Adrenal gland (tissue), 12 donors: ENCODE data around the gene ACAP3. TPM values are rescaled to one million over a fixed set of nuclear protein-coding genes. Genes with fewer than 3 reads are reported as not detected.
A peak's percentile ranks its signal among the peaks of the same experiment; 100 is the strongest.

Experiments used
- DNase-seq, 7 donors: peaks; one replicate each; pipeline ENCODE4 v3.0.0-alpha.2; 2019 to 2020
- H3K27ac ChIP-seq, 5 donors: fragments of 200-600 bp; sonication (generic) in 4 of 5; 1 replicate in 3 of 5; 2 replicates in 2 of 5; pipeline versions ENCODE4 v1.5.1 to v1.8.0; 2016 to 2020; ENCODE audit warnings: mild to moderate bottlenecking in 1 of 5
- H3K27me3 ChIP-seq: fragments of 200-600 bp; 2 replicates; pipeline ENCODE4 v1.8.0; 2021
- H3K36me3 ChIP-seq, 2 donors: fragments of 200-600 bp; replicated peaks in 1 of 2; 1 replicate in 1 of 2; 2 replicates in 1 of 2; pipeline versions ENCODE4 v1.5.1 to v1.8.0; 2018 to 2022
- H3K4me1 ChIP-seq, 2 donors: fragments of 200-600 bp; replicated peaks in 1 of 2; 1 replicate in 1 of 2; 2 replicates in 1 of 2; pipeline versions ENCODE4 v1.5.1 to v1.8.0; 2018 to 2021
- H3K4me3 ChIP-seq, 4 donors: fragments of 200-600 bp; sonication (generic) in 3 of 4; one replicate each; pipeline ENCODE4 v1.5.1; 2016 to 2018
- H3K9me3 ChIP-seq, 3 donors: fragments of 200-600 bp; sonication (generic) in 1 of 3; replicated peaks in 1 of 3; 1 replicate in 2 of 3; 2 replicates in 1 of 3; pipeline versions ENCODE4 v1.5.1 to v1.8.0; 2016 to 2021
- CTCF ChIP-seq, 6 experiments: fragments of 450-650 bp in 4 of 6; fragments of 200-600 bp in 2 of 6; sonication (generic) in 1 of 6; IDR thresholded peaks; 1 replicate in 5 of 6; 2 replicates in 1 of 6; pipeline versions ENCODE4 v1.5.1 to v1.8.0; 2016 to 2021; ENCODE audit warnings: antibody characterized with exemption in 6 of 6, mild to moderate bottlenecking in 2 of 6, moderate library complexity in 1 of 6
- POLR2A ChIP-seq, 2 donors: fragments of 450-650 bp; IDR thresholded peaks; one replicate each; pipeline ENCODE4 v1.6.1; 2017; ENCODE audit warnings: antibody characterized with exemption in 2 of 2, mild to moderate bottlenecking in 2 of 2, moderate library complexity in 1 of 2
- WGBS, 4 donors: extraction: QIAGEN DNeasy Blood & Tissue Kit in 2 of 4; methylation state at CpG; one replicate each; pipeline versions ENCODE4 v1.1.5 to v1.1.7; 2013 to 2017; 5-methylcytosine and 5-hydroxymethylcytosine counted together
- intact Hi-C, 2 donors: fragments of 100-400 bp; cut with DNase I; formaldehyde crosslinking; loops; one replicate each; pipeline versions ENCODE4 v1.14.1 to v1.15.0; 2022 to 2023
- polyA plus RNA-seq, 3 donors: library from polyadenylated mRNA; stranded (reverse); fragments of 200-250 nt in 2 of 3; fragments of 350-450 nt in 1 of 3; fragmentation: Illumina TruSeq in 1 of 3; extraction: RNeasy Lipid Tissue Mini Kit (QIAGEN cat#74804) in 1 of 3; gene quantifications; one replicate each; pipeline ENCODE4 v1.2.3, GENCODE V29; 2013 to 2014
- total RNA-seq, 9 donors: library from RNA; depleted of rRNA in 4 of 9; stranded (reverse); fragments of >200 nt in 4 of 9; fragments of 120-200 nt in 1 of 9; fragmentation: NEBNext Ultra II Directional in 1 of 9; extraction: Animal tissue kit (Norgen Biotek cat#: 25700) in 1 of 9; gene quantifications; one replicate each; pipeline versions ENCODE4 v1.1.0 to v1.2.4, GENCODE V29; 2013 to 2023
- donor health status: healthy with polysubstance abuse.
- donor health status: Bipolar disorder and iron deficiency.
- donor health status: DM: yes; HTN: yes; CAD: no.
- donor health status: DM: no; HTN: no; CAD: no.
- donor health status: DM: no; HTN: no; CAD: no.
- donor health status: DM: yes; HTN: yes; CAD: no.

The ACAP3 gene
- total and polyA plus RNA-seq, 12 donors: 5.0 to 385 (median 40.8) TPM

GRCh38 chr1:1325288-1326074, 17.8 kb upstream of the ACAP3 start:
- Histone ChIP-seq H3K27ac (peak overlapping the region; percentile 43 to 89 (median 76)), H3K36me3 (peaks cover 0 to 21% of the 10 kb centered on the region in 2 donors), H3K27me3 (no peaks in the 10 kb centered on the region), H3K4me1 (peaks cover 6 to 34% of the 10 kb centered on the region in 2 donors), H3K9me3 (no peaks in the 10 kb centered on the region), H3K4me3 (peak overlapping the region; percentile 71 to 84 (median 80))
- intact Hi-C loops: no loop called here
- peak in 6 of 7 donors; percentile 63 to 84 (median 79) for DNase-seq
- WGBS, 4 donors: 5 to 40% (median 30%) methylated on average over 7 to 16 of the region's 16 CpGs
- TF ChIP-seq CTCF (IDR thresholded peaks at IDR 0.05): no peak
- TF ChIP-seq POLR2A (IDR thresholded peaks at IDR 0.05): no peak

GRCh38 chr1:1324524-1325287, 17.0 kb upstream of the ACAP3 start, which contains the start of the genes CPTP and INTS11:
Gene CPTP (plus strand): TSS chr1:1324802. CDS start chr1:1326911, 2,109 bp downstream.
Gene INTS11 (minus strand): TSS chr1:1324660. CDS start chr1:1324608, 52 bp downstream.
- intact Hi-C loops: no loop called here
- Histone ChIP-seq H3K9me3 (no peaks in the 10 kb centered on the region), H3K4me1 (peaks cover 6 to 33% of the 10 kb centered on the region in 2 donors), H3K4me3 (peak within 1 kb of the TSS; percentile 71 to 84 (median 80)), H3K36me3 (peaks cover 0 to 27% of the 10 kb centered on the region in 2 donors), H3K27me3 (no peaks in the 10 kb centered on the region), H3K27ac (peak within 1 kb of the TSS; percentile 43 to 89 (median 76))
- TF ChIP-seq CTCF (IDR thresholded peaks at IDR 0.05) (no peak), POLR2A (IDR thresholded peaks at IDR 0.05) (peak; percentile 35 to 73)
- peak; percentile 94 to 97 (median 96) for DNase-seq
- WGBS, 4 donors: 0 to 1% (median 1%) methylated on average over 1 to 84 of the region's 84 CpGs; no CpG with 5 or more reads in 1 of the 4 donors

GRCh38 chr1:1324084-1324523, 16.4 kb upstream of the ACAP3 start:
- peak overlapping the region in 3 of 4 donors; percentile 49 to 84 (median 81) for H3K4me3 ChIP-seq
- 0 to 1% (median 0%) methylated on average over 11 to 41 of the region's 41 CpGs for WGBS, 4 donors
- no peaks in the 10 kb centered on the region for H3K27me3 ChIP-seq
- intact Hi-C loops: no loop called here
- H3K36me3 ChIP-seq: peaks cover 0 to 32% of the 10 kb centered on the region in 2 donors
- DNase-seq: no peak
- H3K27ac ChIP-seq: peak overlapping the region in 4 of 5 donors; percentile 74 to 89 (median 82)
- H3K4me1 ChIP-seq: peaks cover 6 to 33% of the 10 kb centered on the region in 2 donors
- no peaks in the 10 kb centered on the region for H3K9me3 ChIP-seq
- TF ChIP-seq CTCF (IDR thresholded peaks at IDR 0.05) (no peak), POLR2A (IDR thresholded peaks at IDR 0.05) (no peak)

GRCh38 chr1:1322952-1323351, 15.2 kb upstream of the ACAP3 start:
- Histone ChIP-seq H3K36me3 (peaks cover 0 to 29% of the 10 kb centered on the region in 2 donors), H3K27ac (no peak overlapping the region), H3K4me3 (no peak overlapping the region), H3K9me3 (no peaks in the 10 kb centered on the region), H3K27me3 (no peaks in the 10 kb centered on the region), H3K4me1 (peaks cover 16 to 42% of the 10 kb centered on the region in 2 donors)
- intact Hi-C loops: no loop called here
- no peak for TF ChIP-seq POLR2A (IDR thresholded peaks at IDR 0.05)
- no peak for TF ChIP-seq CTCF (IDR thresholded peaks at IDR 0.05)
- DNase-seq: no peak
- 68 to 87% (median 80%) methylated on average over 7 to 10 of the region's 10 CpGs for WGBS, 4 donors
